ENCODE data around the gene PRKCH.

Gene PRKCH

DNA sequence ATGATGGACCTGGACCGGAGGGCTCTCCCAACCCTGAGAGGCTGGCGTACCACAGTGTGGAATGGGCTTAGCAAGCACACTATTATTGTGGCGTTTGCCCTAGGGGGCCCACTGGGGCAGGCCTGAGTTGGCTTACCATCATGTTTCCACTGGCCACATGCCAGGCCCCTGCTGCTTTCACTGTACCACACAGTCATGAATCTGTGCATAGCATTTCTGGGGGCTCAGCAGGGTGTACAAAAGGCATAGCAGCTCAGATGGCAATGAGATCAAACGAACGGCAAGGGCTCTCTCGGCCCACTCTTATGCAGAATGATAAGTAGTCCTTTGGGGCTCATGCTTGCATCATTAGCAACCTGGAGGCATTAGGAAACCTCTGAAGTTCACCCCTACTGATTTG lies 236.9 kb downstream of the PRKCH start:
- FAIRE-seq = no peak

GRCh38 chr14:61559641-61560201 lies 238.3 kb downstream of the PRKCH start:
- FAIRE-seq = no peak

DNA sequence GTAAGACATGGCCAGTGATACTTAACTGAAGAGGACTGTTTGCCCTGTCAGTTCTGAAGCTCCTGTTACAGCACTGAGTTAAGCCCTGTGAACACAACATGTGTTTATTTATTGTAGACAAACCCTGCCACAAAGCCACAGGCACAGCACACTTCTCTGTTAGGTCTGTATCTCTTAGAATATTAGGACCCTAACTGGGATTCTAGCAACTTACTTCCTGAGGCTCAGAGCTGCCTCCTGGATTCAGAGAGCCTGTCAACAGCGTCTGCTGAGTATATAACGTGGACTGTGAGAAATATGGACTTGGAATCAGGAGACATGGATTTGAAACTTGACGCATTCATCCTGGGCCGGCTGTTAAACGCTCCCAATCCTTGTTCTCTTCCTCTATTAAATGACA lies 238.9 kb downstream of the PRKCH start:
- no peak for FAIRE-seq

DNA sequence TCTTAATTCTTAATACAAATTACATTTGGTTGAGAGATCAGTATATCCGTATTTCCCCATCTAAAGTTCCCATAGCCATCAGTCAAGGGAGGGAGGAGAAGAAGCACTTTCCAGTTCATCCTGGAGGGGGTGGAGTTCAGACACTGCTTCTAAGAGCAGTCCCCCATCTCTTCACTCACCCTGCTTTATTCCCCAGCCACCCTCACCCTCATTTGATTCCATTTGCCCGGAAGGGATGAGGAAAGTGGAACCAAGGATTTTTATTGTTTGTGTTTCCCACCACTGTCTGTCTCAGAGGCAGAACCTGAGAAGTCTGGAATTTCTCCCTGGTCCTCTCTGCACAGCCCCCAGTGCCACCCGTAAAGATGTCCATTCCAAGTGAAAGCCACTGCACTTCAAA lies 239.7 kb downstream of the PRKCH start:
- no peak for FAIRE-seq

DNA sequence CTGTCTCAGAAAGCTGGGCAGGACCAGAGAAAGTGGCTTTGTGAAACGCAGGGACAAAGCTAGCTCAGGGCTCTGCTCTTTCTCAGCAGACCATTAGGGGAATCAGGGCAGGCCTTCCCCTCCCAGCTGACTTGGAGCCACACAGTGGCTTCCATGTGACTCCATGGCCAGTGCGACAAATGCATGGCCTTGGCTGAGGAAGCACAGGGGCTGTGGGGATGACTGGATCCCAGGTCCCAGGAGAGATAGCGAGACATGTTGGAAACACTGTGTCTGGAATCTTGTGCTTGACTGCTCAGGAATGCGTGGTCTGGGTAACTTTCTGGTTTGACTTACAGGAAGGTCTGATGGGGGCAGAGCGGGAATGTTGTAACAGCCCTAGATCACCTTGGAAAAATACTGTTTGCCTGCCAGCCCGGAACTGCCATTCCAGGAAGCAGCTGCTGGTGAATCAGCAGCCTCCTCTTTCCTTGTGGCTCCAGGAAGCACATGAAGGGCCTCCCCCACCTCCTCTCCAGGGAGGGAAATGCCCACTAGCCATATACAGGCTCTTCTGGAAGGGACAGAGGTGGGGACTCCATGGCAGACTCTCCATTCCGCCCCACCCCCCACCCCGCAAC lies 240.4 kb downstream of the PRKCH start:
- FAIRE-seq = no peak

GRCh38 chr14:61562321-61563161 lies 241.2 kb downstream of the PRKCH start:
- no peak for FAIRE-seq

DNA sequence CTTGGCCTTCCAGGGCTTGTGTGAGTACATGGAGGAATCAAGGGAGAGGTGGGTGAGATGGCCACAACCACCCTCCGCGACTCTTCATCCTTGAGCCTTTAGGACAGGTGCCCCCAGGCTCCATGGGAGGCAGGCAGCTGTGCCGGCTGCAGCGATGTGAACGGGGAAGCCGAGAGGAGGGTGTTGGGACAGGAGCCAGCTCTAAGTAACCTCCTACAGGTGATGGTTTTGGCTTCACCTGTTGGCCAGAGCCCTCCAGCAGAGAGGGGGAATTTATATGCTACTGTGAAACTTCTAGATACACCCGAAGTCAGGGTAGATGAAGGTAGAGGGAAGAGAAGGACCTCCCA lies 241.8 kb downstream of the PRKCH start:
- FAIRE-seq = no peak

GRCh38 chr14:61563880-61564617 lies 242.7 kb downstream of the PRKCH start:
- no peak for FAIRE-seq

- FAIRE-seq = no peak
These were observed 243.3 kb downstream of the PRKCH start for GRCh38 chr14:61564618-61565091.

- no peak for FAIRE-seq
These were observed 243.8 kb downstream of the PRKCH start for GRCh38 chr14:61565181-61565580.

DNA sequence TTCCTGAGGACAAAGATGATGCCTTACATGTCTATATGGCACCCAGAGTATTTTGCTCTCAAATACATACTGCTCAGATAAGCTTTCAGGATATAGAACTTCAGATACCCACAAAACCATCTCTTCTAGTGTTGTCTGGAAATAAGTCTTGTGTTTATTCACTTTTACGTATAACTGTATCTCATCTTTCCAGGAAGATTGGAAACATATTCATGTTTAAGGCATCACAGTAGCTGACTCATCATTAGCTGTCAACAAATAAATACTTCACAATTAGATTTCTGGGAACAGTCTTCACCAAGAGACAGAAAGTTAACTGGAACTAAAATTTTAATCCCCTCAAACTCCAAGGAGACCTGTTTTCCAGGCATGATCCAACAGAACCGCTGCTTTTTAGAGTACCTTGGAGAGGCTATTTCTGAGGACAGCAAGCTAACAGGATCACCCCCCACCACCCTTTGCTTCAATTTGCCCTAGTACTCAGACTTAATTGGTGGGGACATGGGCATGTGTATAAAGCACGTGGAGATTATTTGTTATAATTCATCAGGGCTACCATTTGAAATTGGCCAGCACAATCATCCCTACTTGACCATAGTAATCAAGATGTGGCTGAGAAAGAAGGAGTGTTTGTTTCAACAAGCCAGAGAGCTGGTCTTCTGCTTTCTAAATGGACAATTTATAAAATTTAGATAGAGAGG lies 244.6 kb downstream of the PRKCH start:
- FAIRE-seq = no peak

DNA sequence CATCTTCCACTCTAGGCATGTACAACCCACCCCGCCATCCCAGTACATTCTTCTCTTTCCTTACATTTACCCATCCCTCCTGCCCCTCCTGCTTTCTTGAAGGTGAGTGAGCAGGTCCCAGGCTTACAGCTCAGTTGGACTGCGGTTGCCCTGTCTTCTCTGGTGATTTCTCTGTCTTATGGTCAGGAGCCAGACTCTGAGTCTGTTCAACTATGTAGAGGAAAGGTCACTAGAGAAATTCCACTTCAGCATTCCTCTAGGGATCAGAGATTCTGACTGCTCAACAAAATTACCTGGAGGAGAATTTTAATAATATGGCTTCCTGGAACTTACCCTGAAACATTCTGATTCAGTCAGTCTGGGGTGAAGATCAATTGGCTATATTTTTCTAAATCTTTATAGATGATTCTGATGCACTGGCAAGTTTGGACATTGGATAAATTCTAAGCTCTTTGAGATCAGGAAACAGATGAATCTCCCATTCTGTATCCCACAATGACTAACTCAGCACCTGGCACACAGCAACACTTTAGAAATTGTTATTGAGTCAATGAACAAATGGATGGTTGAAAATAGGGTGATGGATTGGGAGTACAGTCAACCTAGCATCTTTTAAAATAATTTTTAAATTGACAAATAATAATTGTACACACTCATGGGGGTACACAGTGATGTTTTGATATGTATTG lies 245.3 kb downstream of the PRKCH start:
- FAIRE-seq = no peak

DNA sequence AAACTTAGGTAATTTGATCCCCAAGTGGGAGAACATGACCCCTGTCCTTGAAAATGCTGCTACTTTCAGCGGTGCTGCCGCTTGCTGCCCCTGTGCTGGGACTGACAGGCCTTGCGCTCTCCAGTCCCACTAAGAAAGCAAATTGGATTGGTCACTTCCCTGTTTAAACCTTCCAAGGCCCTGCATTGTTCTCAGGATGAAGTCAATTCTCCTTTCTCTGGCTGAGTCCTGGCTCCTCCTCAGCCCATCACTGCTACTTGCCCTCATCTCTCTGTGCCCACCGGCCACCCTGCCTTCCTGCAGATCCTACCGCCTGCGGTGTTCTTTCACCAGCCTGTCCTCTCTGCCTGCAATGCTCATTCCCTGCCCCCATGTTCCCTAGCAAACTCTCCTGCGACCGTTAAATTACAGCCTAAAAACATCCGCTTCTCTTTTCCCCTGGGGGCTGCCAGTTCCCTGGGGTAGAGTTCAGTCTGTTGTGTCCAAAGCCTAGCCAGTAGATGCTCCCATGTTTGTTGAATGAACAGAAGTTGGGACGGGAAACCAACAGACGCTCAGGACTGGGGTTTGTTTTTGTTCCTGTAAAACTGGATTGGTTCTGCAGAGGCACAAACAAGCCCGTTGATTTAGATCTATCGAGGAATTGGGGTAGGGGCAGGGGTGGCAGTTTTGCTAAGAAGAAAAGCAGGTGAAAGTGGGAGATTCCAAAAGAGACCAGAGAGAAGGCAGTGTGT lies 246.6 kb downstream of the PRKCH start:
- no peak for FAIRE-seq

DNA sequence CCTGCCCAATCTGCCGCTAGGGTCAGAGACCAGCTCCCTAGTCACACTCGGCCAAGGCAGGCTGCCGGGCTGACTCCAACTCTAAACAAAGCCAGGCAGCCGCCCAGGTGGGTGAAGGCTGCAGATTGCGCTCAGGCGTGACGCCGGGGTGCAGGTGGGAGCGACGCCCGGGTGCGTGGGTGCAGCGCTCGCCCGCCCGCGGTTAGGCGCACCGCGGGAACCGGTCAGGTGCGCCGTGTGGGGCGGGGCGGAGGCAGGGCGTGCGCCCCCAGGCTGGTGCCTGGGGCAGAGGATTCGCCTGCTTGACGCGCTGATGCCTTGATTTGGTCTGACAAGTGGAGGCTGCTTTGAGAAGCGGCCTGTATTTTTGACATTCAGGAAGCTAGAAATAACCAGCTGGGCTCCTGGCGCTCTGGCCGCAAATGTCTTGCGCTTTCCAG lies 247.2 kb downstream of the PRKCH start:
- no peak for FAIRE-seq

- FAIRE-seq = no peak
These were observed 247.9 kb downstream of the PRKCH start for GRCh38 chr14:61569308-61569707.

DNA sequence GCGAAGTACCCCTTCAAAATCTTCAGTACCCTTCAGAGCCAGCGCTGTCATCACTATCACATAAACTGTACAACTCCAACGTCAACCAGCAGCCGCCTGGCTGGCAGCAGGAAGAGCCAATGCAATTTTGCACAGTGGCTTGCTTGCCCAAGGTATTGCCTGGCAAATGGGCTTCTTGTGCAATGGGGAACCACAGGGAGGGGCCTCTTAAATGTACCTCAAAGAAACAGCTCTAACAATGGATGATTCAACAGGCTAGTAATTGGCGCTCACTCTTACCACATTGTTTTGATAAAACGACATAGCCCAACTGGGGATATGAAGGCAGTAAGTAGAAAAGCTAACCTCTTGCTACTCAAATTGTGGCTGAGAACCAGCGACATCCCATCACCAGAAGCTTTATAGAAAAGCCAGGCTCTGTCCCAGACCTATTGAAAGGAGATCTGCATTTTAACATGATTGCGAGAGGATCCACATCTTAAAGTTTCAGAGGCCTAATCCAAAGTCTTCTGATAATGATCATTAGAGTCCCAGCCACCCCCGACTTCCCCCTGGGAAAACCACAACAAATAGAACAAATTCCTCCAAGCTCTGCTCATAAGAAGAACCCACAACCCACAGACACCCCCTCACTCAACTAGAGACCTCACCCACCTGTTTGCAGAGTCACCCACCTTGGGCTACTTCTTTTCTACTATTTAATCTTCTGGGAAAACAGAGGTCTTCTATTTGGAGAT lies 248.6 kb downstream of the PRKCH start:
- FAIRE-seq = no peak

DNA sequence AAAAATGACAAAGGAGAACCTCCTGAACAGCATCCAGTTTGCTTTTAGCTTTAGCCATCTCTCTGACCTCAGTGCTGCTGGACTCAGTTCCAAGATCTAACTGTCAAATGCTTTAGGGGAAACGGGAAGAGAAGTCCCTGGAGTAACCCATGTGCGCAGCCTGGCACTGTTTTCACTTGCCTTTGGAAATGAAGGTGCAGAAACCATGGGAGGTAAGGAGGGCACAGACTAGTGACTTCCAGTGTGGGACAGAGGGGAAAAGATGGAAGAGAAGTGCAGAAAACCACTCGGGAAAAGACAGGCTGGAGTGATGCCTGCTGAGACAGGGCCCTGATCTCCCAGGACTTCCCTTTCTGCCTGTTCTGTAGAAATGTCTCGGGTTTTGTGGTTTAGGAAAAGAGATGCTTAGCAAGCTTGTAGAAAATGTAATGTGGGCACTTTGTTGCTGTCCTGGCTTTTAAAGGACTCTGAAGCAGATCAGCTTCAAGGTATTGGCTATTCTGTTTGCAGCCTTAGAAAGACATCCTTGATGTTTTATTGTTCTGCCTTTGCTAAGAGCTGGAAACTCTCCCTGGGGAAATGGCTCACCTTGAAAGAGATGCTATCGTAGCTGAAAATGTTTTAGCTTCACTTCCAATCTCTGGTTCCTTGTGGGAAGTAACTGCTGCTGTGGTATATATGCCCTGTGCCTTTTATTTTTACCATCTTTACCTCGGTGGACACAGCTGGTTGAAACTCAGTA lies 249.3 kb downstream of the PRKCH start:
- FAIRE-seq = no peak

DNA sequence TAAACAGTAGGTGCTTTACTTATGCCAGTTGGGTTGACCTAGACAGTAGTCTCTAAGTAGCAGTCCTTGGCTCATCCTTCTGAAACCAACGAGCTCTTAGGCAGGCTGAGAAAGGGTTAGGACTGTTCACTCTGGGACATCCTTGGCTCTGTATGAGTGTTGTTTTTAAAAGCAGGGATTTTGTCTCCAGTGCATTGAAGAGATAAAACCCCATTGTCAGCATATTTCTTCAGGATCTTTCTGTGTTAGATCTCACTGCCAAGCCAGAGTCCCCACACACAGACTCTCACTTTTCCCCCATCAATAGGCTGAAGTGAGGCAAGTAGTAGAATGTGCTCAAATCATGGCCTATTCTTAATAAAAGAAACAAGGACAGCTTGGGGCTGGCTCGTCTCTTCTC lies 250.5 kb downstream of the PRKCH start:
- no peak for FAIRE-seq

GRCh38 chr14:61573321-61573720 lies 251.9 kb downstream of the PRKCH start:
- FAIRE-seq = no peak
